HL-60 (cell line): ENCODE results near the gene PLXNB3.

Experiments
- DNase-seq, 2 experiments: peaks; one replicate each; pipeline ENCODE4 v3.0.0-alpha.2; 2010 to 2020; ENCODE audit warnings: low read depth in 1 of 2, low spot score in 1 of 2
- H3K27ac ChIP-seq: fragments of 250-450 bp; sonication (Bioruptor Pico); replicated peaks from 2 replicates; pipeline ENCODE4 v1.5.1; 2020; ENCODE audit warnings: mild to moderate bottlenecking, moderate library complexity
- H3K27me3 ChIP-seq: fragments of 250-450 bp; sonication (Bioruptor Pico); 2 replicates; pipeline ENCODE4 v1.5.1; 2021; ENCODE audit warnings: mild to moderate bottlenecking, moderate library complexity; ENCODE audit not compliant: insufficient read depth, poor library complexity, severe bottlenecking
- H3K4me3 ChIP-seq: replicated peaks from 2 replicates; pipeline ENCODE4 v1.5.1; 2011; ENCODE audit warnings: mild to moderate bottlenecking, control low read depth, low read length; ENCODE audit not compliant: insufficient read depth
- CTCF ChIP-seq: IDR thresholded peaks from one replicate; pipeline ENCODE4 v1.5.1; 2011; ENCODE audit warnings: low read length, control low read depth, inconsistent platforms; ENCODE audit not compliant: insufficient read depth
- GABPA ChIP-seq: IDR thresholded peaks from 2 replicates; pipeline ENCODE4 v1.6.1; 2012; ENCODE audit warnings: low read depth
- POLR2AphosphoS5 ChIP-seq: IDR thresholded peaks from 2 replicates; pipeline ENCODE4 v1.6.1; 2012; ENCODE audit warnings: low read depth
- REST ChIP-seq: IDR thresholded peaks from 2 replicates; pipeline ENCODE4 v1.6.1; 2012; ENCODE audit warnings: low read depth; ENCODE audit not compliant: insufficient replicate concordance
- SPI1 ChIP-seq: IDR thresholded peaks from 2 replicates; pipeline ENCODE4 v1.6.1; 2012; ENCODE audit warnings: low read depth, mild to moderate bottlenecking, borderline replicate concordance

The PLXNB3 gene

GRCh38 chrX:153767674-153768055 lies 3.6 kb downstream of the PLXNB3 start:
- no peak overlapping the region for H3K4me3 ChIP-seq
- DNase-seq, result no peak
- no peak for TF ChIP-seq SPI1
- peak; percentile 77 for TF ChIP-seq REST
- no peak for TF ChIP-seq GABPA
- no peak for TF ChIP-seq CTCF
- no peak for TF ChIP-seq POLR2AphosphoS5
- no peak overlapping the region for H3K27ac ChIP-seq
- H3K27me3 ChIP-seq, result no peaks in the 10 kb centered on the region

GRCh38 chrX:153768311-153769157 lies 4.5 kb downstream of the PLXNB3 start:
- H3K27ac ChIP-seq, result no peak overlapping the region
- no peak for TF ChIP-seq SPI1
- TF ChIP-seq CTCF, result no peak
- no peak for TF ChIP-seq POLR2AphosphoS5
- TF ChIP-seq REST, result no peak
- no peak for TF ChIP-seq GABPA
- no peak overlapping the region for H3K4me3 ChIP-seq
- no peaks in the 10 kb centered on the region for H3K27me3 ChIP-seq
- DNase-seq, result no peak

DNA sequence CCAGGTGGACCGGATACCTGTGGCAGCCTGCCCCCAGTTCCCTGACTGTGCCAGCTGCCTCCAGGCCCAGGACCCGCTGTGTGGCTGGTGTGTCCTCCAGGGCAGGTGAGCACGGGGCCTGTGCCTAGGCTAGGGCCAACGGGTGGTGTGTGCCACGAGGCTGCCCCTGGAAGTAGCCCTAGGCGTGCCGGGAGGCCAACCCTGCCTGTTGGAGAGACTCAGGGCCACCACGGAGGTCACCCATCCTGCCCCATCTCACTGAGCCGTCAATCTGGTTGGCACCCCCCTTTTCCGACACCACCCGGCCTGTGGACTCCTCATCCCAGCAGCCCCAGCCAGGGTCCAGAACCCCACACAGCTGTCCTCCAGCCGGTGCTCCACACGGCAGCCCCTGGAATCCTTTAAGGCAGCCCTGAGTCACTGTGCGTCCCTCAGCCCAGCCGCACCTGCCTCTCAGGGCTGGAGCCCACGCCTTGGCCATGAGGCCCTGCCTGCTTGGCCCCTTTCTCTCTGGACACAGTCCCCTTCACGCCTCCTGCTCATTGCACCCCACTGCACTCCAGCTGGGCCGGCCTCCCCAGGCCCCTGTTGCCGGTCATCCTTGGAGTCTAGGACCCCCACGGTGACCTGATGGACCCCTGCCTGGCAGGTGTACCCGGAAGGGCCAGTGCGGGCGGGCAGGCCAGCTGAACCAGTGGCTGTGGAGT lies 5.3 kb downstream of the PLXNB3 start:
- no peak overlapping the region for H3K27ac ChIP-seq
- TF ChIP-seq POLR2AphosphoS5, result no peak
- no peak for TF ChIP-seq SPI1
- TF ChIP-seq GABPA, result no peak
- no peak for TF ChIP-seq CTCF
- no peak for TF ChIP-seq REST
- no peaks in the 10 kb centered on the region for H3K27me3 ChIP-seq
- DNase-seq, result no peak
- no peak overlapping the region for H3K4me3 ChIP-seq
